Measurements from ENCODE around the gene CARD11. TPM values are rescaled to one million over a fixed set of nuclear protein-coding genes. Genes with fewer than 3 reads are reported as not detected.

Gene CARD11
- polyA plus RNA-seq, 1 donor from 2014 or later, result not detected

DNA sequence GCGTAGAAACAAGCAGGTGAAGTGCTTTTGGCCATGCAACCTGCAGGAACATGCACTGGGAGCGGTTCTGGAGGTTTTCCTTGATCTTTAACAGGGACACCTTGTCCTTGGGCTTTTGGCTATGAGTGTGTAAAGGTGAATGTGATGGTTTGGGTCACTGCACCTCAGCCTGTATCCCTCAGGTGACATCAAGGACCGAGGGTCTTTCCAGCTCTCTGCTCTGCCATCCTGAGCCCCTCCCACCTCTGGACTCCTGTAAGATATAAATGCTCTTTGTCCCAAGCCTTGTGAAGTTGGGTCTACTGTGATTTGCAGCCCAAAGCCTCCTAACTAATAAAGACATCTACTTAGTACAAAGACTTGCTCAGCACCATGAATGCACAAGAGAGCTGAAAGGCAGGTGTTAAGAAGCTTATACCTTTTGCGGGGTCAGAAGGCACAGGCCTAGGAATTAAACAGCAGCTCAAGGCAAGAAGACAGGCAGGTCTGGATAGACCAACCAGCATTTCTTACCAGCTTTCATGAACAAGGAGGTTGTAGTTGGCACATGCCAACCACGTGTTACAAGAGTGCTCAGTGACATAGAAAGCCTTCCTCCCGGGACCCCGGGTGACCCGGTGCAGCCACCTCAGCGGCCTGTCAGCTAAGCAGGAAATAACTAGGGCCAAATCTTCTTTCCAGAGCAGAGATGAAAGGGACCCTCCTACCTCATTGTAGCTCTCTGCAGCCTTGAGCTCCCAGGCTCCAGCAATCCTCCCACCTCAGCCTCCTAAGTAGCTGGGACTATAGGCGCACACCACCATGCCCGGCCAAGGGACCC, 89.9 kb downstream of the CARD11 start:
- Histone ChIP-seq H3K9me3 (ENCODE audit: low read length) (peaks cover 7% of the 10 kb centered on the region), H3F3A (ENCODE audit: insufficient read depth, low read length, poor library complexity, severe bottlenecking) (no peaks in the 10 kb centered on the region), H3K79me2 (replicated peaks; ENCODE audit: insufficient read depth, low read length) (no peaks in the 10 kb centered on the region), H3K9ac (ENCODE audit: low read length) (no peak overlapping the region), H3K27me3 (ENCODE audit: insufficient read depth, low read depth, low read length) (no peaks in the 10 kb centered on the region), H3K4me3 (ENCODE audit: low read length) (no peak overlapping the region), H4K20me1 (ENCODE audit: insufficient read depth) (no peaks in the 10 kb centered on the region), H3K9me2 (ENCODE audit: insufficient read depth, low read length) (no peaks in the 10 kb centered on the region), H2AFZ (ENCODE audit: low read depth, low read length) (no peak overlapping the region), H3K27ac (ENCODE audit: low read length) (no peak overlapping the region), H3K4me2 (ENCODE audit: low read length) (no peak overlapping the region), H3K36me3 (ENCODE audit: insufficient read depth, low read length) (no peaks in the 10 kb centered on the region)
- no peak for TF ChIP-seq RAD21 (conservative IDR thresholded peaks at IDR 0.05)
- no peak for TF ChIP-seq MXI1 (conservative IDR thresholded peaks at IDR 0.05; ENCODE audit: poor library complexity, severe bottlenecking)
- no peak for TF ChIP-seq SMC3 (conservative IDR thresholded peaks at IDR 0.05; ENCODE audit: poor library complexity)
- TF ChIP-seq, protein P1, sequence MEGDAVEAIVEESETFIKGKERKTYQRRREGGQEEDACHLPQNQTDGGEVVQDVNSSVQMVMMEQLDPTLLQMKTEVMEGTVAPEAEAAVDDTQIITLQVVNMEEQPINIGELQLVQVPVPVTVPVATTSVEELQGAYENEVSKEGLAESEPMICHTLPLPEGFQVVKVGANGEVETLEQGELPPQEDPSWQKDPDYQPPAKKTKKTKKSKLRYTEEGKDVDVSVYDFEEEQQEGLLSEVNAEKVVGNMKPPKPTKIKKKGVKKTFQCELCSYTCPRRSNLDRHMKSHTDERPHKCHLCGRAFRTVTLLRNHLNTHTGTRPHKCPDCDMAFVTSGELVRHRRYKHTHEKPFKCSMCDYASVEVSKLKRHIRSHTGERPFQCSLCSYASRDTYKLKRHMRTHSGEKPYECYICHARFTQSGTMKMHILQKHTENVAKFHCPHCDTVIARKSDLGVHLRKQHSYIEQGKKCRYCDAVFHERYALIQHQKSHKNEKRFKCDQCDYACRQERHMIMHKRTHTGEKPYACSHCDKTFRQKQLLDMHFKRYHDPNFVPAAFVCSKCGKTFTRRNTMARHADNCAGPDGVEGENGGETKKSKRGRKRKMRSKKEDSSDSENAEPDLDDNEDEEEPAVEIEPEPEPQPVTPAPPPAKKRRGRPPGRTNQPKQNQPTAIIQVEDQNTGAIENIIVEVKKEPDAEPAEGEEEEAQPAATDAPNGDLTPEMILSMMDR (IDR thresholded peaks at IDR 0.05; ENCODE audit: poor library complexity, severe bottlenecking), result no peak
- TF ChIP-seq EP300 (conservative IDR thresholded peaks at IDR 0.05; ENCODE audit: poor library complexity, severe bottlenecking), result no peak
- TF ChIP-seq POLR2AphosphoS5 (IDR thresholded peaks at IDR 0.05), result no peak
- TF ChIP-seq EZH2 (IDR thresholded peaks at IDR 0.05; ENCODE audit: borderline replicate concordance, insufficient read depth, low read length, poor library complexity, severe bottlenecking), result no peak

DNA sequence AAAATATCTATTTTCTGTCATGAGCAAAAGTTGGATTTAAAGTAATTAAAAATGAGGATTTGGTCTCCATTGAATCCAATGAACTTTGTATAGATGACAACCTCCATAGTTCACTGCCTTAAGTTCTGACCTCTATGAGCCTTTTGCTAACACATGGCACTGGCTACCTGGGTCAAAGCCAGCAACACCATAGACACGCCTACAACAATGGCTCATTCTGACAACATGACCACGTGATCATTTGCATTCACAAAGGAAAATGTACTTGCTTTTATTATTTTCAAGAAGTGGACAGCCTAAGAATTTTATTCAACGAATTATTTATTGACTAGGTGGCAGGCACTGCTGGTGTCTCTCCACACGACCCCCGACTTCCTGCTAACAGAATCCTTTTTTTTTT, 90.6 kb downstream of the CARD11 start:
- no peaks in the 10 kb centered on the region for H4K20me1 ChIP-seq (ENCODE audit: insufficient read depth)
- no peak overlapping the region for H2AFZ ChIP-seq (ENCODE audit: low read depth, low read length)
- TF ChIP-seq, protein P2, sequence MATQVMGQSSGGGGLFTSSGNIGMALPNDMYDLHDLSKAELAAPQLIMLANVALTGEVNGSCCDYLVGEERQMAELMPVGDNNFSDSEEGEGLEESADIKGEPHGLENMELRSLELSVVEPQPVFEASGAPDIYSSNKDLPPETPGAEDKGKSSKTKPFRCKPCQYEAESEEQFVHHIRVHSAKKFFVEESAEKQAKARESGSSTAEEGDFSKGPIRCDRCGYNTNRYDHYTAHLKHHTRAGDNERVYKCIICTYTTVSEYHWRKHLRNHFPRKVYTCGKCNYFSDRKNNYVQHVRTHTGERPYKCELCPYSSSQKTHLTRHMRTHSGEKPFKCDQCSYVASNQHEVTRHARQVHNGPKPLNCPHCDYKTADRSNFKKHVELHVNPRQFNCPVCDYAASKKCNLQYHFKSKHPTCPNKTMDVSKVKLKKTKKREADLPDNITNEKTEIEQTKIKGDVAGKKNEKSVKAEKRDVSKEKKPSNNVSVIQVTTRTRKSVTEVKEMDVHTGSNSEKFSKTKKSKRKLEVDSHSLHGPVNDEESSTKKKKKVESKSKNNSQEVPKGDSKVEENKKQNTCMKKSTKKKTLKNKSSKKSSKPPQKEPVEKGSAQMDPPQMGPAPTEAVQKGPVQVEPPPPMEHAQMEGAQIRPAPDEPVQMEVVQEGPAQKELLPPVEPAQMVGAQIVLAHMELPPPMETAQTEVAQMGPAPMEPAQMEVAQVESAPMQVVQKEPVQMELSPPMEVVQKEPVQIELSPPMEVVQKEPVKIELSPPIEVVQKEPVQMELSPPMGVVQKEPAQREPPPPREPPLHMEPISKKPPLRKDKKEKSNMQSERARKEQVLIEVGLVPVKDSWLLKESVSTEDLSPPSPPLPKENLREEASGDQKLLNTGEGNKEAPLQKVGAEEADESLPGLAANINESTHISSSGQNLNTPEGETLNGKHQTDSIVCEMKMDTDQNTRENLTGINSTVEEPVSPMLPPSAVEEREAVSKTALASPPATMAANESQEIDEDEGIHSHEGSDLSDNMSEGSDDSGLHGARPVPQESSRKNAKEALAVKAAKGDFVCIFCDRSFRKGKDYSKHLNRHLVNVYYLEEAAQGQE (IDR thresholded peaks at IDR 0.05; ENCODE audit: borderline replicate concordance), result no peak
- TF ChIP-seq EP300 (conservative IDR thresholded peaks at IDR 0.05; ENCODE audit: poor library complexity, severe bottlenecking), result no peak
- TF ChIP-seq MXI1 (conservative IDR thresholded peaks at IDR 0.05; ENCODE audit: poor library complexity, severe bottlenecking), result no peak
- TF ChIP-seq EZH2 (IDR thresholded peaks at IDR 0.05; ENCODE audit: borderline replicate concordance, insufficient read depth, low read length, poor library complexity, severe bottlenecking), result no peak
- TF ChIP-seq TAF1 (IDR thresholded peaks at IDR 0.05; ENCODE audit: low read depth), result no peak
- no peak for TF ChIP-seq SMC3 (conservative IDR thresholded peaks at IDR 0.05; ENCODE audit: poor library complexity)
- TF ChIP-seq POLR2AphosphoS5 (IDR thresholded peaks at IDR 0.05), result no peak
- TF ChIP-seq, protein P1 (IDR thresholded peaks at IDR 0.05; ENCODE audit: poor library complexity, severe bottlenecking), result no peak
- no peak for TF ChIP-seq RAD21 (conservative IDR thresholded peaks at IDR 0.05)
- H3K4me3 ChIP-seq (ENCODE audit: low read length), result no peak overlapping the region
- H3K4me2 ChIP-seq (ENCODE audit: low read length), result no peak overlapping the region
- no peaks in the 10 kb centered on the region for H3K9me2 ChIP-seq (ENCODE audit: insufficient read depth, low read length)
- H3K79me2 ChIP-seq (replicated peaks; ENCODE audit: insufficient read depth, low read length), result no peaks in the 10 kb centered on the region
- H3F3A ChIP-seq (ENCODE audit: insufficient read depth, low read length, poor library complexity, severe bottlenecking), result no peaks in the 10 kb centered on the region
- no peak overlapping the region for H3K9ac ChIP-seq (ENCODE audit: low read length)
- H3K9me3 ChIP-seq (ENCODE audit: low read length), result peaks cover 7% of the 10 kb centered on the region
- H3K27me3 ChIP-seq (ENCODE audit: insufficient read depth, low read depth, low read length), result no peaks in the 10 kb centered on the region
- no peaks in the 10 kb centered on the region for H3K36me3 ChIP-seq (ENCODE audit: insufficient read depth, low read length)
- H3K27ac ChIP-seq (ENCODE audit: low read length), result no peak overlapping the region
